RCC 7860 (cell line): ENCODE results near the gene WTIP.
"Not testable (repeated sequence)": the region's sequence is repeated elsewhere in the genome, so short reads cannot be mapped to it uniquely, and the experiment has no call there.

ENCODE experiments used
- DNase-seq: peaks from one replicate; pipeline ENCODE4 v3.0.0-alpha.2; 2015; ENCODE audit warnings: low spot score
- FAIRE-seq: peaks from 2 replicates; lab custom pipeline; 2012; peaks lifted over from hg19 to GRCh38; lab: Jason Lieb, UNC

Gene WTIP

DNA sequence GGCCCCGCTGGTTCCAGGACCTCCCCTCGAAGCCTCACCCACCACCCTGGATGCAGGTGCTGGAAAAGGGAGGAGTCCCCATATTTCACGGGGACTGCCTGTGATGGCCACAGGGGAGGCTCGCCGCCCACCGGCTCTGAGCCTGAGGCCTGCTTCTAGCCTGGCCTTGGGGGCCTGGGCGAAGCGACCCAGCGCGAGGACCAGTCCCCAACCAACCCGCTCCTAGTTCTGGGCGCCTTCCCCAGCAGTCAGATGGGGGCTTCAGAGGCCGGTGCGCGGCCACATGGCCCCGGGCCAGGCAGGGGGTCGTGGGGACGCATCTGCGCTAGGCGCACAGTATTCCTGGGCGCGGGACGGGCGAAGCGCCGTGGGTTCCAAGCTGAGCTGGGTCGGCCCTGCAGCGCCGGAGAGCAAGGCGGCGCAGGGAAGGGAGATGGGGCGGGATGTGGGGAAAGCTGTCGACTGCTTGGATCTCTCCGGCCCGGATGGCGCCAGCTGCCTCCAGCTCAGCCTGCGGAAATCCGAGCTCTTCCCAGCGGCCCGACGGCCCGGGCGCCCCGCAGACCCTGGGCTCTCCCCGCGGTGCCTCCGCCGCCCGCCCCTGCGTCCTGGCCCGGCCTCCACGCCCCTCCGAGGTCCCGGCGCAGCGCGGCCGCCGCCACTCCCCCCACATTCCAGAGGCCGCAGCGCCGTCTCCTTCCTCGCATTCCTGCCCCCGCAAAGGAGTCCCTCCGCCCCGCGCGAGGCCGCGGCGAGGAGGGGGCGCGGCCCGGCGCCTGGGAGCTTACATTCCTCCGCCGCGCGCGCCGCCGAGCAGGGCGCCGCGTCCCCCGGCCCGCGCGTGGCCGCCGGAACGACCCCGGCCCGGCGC lies at the start of gene WTIP:
TSS of gene WTIP (plus strand) at position 788 of the 871 bp plus-strand sequence. CDS start 217 bp downstream, outside the sequence.
- FAIRE-seq (no peak), DNase-seq (no peak)

DNA sequence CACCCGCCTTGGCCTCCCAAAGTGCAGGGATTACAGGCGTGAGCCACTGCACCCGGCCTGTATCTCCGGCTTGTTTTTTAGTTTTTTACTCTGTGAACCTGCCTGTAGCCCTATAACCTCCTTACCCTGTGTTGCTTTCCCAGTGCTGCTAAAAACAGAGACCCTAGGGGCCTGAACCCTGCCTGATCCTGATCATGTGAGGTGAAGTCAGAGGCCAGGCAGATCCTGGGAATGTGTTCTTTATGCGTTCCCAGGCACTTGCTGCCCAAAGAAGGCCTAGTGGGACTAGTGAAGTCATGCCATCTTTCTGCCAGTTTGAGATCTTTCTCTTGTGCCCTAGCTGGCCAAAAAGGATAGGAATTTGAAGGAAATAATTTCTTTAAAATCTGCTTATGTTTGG lies 48.8 kb upstream of the WTIP start:
- DNase-seq (no peak), FAIRE-seq (no peak)

DNA sequence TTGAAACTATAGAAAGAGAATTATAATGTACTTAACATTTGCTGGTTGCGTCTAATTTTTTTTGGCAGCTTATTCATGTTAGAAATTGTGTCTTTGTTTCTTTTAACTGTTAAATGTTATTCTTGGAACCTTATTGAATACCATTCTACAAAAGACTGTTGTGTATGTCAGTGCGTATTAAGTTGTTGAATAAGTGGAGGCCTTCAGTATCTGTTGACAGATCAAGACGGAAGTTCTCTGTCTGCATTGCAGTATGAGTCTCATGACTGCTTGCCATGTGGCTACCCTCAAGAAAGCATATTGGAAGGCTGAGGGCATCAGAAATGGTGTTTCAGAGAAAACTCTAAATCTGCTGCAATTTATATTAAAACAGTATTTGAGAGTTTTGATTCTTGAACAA lies 44.8 kb upstream of the WTIP start:
- FAIRE-seq (no peak), DNase-seq (no peak)

DNA sequence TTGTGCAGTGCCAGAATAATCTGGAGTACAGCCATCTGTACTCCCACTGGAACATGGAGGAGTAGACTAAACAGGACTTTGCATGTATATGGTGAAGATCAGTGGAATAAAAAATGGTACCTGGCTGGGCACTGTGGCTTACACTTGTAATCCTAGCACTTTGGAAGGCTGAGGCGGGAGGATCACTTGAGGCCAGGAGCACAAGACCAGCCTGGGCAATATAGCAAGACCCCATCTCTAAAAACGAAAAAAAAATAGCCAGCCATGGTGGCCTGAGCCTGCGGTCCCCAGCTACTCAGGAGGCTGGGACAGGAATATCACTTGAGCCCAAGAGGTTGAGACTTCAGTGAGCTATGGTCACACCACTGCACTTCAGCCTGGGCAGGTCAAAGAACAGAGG lies 33.4 kb upstream of the WTIP start:
- no peak for DNase-seq
- FAIRE-seq: no peak

DNA sequence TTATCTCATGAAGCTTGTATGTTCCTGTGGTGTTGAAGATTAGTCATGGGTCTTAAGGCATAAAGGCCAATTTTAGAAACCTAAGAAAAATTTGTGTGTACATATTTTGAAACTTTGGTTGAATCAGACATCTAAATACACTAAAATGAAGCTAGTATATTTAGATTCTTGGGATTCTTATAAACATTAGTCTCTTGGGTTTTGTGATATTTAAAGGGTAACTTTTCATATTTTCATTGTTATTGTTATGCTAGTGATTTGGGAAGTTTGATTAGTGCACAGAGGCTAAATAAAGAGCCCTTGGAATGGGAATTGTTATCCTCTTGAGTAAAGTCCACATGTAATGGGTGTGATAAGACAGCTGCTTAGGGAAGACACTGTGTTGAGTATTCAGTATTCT lies 28.8 kb upstream of the WTIP start:
- DNase-seq (no peak), FAIRE-seq (no peak)

DNA sequence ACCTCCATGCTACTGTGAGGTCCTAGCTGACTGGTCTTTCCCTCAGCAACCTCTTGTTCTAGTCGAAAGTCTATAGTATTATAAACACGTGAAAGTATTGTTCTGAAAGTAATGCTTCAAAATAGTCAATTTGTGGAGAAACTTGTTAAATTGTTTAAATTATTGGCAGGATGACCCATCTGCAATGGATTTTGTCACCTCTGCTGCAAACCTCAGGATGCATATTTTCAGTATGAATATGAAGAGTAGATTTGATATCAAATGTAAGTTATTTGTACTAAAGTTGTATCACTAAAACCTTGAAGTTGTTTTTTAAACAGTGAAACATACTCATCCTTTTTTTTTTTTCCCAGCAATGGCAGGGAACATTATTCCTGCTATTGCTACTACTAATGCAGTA lies 27.5 kb upstream of the WTIP start:
- DNase-seq: no peak
- no peak for FAIRE-seq

DNA sequence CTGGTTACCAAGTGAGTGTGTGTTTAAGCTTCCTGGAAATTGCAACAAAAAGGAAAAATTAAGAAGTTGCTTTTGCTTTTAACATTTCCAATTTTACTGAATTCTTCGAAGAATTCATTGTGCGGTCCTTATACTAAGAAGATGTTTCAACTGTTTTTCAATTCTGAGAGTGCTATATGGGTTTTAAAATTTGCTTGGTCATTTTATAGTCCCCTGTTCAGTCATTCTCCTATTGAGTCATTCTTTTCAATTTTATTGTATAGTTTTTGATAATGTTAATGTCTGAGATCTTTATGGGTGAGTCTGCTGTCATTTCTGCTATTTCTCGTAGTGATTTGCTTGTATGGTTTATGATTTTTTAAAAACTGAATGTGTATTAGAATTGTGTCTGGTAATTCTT lies 26.9 kb upstream of the WTIP start:
- DNase-seq (no peak), FAIRE-seq (no peak)

DNA sequence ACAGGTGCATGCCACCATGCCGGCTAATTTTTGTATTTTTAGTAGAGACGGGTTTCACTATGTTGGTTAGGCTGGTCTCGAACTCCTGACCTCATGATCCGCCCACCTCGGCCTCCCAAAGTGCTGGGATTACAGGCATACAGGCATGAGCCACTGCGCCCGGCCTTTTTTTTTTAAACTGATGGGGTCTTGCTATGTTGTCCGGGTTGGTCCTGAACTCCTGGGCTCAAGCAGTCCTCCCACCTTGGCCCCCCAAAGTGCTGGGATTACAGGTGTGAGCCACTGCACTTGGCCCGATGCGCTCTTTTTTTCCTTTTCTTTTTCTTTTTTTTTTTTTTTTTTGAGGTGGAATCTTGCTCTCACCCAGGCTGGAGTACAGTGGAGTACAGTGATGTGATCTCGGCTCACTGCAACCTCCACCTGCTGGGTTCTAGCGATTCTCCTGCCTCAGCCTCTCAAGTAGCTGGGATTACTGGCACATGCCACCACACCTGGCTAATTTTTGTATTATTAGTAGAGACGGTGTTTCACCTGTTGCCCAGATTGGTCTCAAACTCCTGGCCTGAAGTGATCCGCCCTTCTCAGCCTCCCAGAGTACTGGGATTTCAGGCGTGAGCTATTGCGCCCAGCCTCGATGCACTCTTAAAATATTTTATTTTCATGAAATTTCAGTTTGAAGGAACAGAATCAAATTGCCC lies 25.6 kb upstream of the WTIP start:
- not testable (repeated sequence) for DNase-seq, FAIRE-seq

DNA sequence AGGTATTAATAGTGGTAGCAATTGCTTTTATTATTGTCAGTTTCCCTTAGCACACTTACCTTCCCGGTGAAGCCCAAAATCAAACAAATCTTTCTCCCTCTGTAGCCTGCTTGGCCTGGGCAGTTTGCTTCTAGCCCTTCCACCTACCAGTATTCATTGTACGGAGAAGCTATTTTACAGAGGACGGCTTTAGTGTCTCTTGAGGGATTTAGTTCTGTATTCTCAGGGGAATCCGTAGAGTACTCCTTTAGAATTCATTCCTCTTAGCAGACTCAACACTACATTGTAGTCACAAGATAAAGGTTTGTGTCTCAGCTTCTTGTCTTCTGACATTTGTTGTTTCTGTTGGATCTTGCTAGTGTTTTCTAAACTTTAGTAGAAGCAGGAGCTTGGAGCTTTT lies 24.1 kb upstream of the WTIP start:
- no peak for DNase-seq
- FAIRE-seq: no peak

DNA sequence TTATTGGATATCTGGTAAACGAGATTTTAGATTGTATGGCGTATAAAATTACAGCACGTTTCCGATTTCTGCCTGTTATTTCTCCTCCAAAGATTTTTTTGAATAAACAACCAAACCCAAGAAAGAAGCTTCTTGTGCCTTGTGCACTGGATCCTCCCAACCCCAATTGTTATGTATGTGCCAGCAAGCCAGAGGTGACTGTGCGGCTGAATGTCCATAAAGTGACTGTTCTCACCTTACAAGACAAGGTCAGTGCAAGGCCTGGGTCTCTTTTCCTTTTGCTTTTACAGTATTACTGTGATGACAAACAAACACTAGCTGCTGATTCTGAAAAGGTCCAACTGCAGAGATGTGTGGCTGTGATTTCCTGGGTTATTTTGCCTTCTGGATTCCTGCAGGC lies 22.9 kb upstream of the WTIP start:
- FAIRE-seq: no peak
- DNase-seq: no peak

DNA sequence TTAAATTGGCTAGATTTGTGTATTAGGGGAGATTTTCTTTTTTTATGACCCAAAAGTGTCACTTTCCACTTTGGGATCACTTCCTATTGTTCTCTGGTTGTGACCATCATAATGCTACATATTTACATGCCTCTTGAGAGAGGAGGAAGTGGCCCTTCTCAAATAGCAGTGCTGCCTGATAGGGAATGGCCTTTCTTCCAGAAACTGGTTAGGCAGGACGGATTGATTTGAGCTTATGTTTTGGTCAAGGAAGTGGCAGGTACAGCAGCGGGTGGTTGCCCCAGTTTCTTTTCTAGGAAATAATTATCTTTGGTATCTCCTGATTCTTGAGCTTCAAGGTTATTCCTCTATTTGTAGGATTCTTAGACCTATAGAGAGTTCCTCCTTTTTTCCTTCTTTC lies 21.9 kb upstream of the WTIP start:
- FAIRE-seq (no peak), DNase-seq (no peak)

DNA sequence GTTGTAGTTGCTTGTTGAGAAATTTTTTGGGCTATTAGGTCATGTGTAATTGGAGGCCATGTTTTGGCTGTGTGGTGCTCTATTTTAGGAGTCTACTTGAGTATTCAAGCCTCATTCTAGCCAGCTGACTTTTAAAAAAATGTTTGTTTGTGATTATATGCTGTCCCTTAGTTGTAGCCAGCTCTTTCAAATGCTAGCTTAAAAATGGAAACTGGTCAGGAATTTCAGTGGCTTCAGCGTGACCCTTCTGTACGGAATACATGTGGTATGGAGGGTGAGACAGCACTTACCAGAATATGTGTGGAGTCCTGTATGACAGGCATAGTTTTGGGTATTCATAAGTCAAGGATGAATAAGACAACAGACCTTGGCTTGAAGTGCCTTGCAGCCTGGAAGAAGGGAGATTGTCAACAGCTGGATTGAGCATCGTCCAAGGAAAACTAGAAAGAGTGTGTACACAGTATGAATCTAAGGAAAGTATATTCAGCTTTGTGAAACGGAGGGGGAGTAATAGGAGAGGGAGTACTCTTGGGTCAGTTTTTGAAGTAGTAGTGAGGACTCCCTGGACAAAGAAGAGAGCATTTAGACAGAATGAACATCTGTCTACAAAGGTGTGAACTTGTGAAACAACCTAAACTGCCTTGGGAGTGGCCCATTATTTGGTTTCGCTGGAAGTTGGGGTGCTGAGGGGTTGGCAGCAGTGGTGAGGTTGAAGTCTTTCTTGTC lies 20.0 kb upstream of the WTIP start:
- no peak for DNase-seq
- FAIRE-seq: no peak

DNA sequence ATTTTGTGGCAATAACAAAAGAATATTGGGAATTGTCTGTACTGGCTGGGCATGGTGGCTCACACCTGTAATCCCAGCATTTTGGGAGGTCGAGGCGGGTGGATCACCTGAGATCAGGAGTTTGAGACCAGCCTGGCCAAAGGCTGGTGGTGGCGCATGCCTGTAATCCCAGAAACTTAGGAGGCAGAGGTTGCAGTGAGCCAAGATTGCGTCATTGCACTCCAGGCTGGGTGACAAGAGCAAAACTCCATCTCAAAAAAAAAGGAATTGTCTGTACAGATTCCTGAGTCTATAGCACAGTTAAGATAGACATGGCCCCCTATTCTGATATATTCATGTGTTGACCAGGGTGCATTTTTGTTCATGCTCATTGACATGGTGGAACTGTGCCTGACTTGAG lies 16.8 kb upstream of the WTIP start:
- DNase-seq, FAIRE-seq: not testable (repeated sequence)

DNA sequence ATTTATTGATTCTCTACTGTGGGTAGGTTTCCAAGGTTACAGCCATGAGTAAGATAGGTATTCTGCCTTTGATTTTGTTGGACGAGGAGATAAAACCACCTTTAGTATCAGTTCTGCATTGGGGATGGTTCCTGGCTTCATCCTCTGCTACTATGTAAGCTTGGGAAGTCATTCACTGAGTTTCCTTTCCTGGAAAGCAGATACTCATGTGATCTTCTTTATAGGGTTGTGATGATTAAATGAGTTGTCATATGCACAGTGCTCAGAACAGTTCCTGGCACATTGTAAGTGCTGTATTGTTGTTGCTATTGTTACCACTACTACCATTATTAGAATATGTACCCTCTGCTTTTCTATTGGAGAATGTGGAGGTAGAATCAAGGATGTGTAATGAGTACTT lies 13.1 kb upstream of the WTIP start:
- FAIRE-seq: no peak
- no peak for DNase-seq

DNA sequence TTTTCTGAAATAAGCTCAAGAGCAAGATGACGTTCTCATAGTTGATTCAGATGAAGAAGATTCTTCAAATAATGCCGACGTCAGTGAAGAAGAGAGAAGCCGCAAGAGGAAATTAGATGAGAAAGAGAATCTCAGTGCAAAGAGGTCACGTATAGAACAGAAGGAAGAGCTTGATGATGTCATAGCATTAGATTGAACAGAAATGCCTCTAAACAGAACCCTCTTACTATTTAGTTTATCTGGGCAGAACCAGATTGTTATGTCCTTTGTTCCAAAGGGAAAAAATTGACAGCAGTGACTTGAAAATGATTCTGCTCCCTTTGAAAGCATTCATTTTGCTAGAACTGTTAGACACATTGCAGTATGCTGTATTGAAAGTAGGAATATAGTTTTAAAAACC lies 12.5 kb upstream of the WTIP start:
- not testable (repeated sequence) for DNase-seq, FAIRE-seq

DNA sequence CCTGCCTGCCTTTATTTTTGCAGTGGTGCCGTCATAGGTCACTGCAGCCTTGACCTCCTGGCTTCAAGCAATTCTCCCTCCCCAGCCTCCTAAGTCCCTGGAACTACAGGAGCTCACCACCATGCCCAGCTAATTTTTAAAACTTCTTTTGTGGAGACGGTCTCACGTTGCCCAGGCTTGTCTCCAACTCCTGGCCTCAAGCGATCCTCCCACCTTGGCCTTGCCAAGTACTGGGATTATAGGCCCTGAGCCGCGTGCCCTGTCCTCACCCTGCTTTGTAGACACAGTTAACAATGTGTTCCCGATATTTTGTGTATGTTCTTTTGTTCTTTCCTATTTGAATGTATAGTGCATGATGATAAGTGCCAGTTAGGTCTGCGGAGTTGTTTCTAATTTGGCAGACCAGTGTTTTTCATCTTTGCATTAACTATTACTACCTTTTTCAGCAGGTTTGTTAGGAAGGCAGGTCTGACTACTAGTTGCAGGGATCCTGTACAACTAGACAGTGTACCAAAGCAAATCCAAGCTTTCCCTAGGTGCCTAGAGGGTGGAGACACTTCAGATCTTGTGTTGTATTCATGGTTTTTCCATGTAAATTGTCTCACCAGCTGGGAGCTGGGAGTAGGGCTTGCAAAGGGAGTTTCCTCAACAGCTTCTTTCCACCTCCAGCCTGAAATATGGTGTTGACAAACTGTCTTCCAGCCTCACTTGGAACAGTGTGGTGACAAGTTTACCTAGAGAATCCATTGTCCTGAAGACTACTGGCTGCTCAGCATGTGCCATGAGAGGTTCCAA lies 9.5 kb upstream of the WTIP start:
- no peak for DNase-seq
- no peak for FAIRE-seq

DNA sequence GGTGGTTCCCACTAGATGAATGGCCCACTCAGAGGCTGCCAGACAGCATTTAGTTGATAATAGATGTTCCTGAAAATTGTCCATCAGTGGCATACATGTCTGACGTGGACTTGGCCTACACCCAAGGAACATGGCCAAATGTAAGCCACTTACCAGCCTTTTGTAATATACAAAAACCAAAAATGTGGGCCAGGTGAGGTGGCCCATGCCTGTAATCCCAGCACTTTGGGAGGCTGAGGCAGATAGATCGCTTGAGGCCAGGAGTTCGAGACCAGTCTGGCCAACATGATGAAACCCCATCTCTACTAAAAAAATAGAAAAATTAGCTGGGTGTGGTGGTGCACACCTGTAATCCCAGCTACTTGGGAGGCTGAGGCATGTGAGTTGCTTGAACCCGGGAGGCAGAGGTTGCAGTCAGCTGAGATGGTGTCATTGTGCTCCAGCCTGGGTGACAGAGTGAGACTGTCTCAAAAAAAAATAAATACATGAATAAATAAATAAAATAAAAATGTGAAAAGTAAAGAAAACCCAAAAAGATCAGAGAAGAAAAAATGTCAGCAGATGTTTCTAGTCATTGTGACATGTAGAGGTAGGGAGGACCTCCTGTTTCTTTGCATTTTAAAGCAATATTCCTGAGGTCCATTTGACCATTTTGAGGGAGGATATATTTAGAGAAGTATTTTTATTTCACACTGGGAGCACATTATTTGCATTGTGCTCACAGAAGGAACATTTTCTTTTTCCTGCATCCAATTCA lies 7.1 kb upstream of the WTIP start:
- FAIRE-seq (no peak), DNase-seq (no peak)

DNA sequence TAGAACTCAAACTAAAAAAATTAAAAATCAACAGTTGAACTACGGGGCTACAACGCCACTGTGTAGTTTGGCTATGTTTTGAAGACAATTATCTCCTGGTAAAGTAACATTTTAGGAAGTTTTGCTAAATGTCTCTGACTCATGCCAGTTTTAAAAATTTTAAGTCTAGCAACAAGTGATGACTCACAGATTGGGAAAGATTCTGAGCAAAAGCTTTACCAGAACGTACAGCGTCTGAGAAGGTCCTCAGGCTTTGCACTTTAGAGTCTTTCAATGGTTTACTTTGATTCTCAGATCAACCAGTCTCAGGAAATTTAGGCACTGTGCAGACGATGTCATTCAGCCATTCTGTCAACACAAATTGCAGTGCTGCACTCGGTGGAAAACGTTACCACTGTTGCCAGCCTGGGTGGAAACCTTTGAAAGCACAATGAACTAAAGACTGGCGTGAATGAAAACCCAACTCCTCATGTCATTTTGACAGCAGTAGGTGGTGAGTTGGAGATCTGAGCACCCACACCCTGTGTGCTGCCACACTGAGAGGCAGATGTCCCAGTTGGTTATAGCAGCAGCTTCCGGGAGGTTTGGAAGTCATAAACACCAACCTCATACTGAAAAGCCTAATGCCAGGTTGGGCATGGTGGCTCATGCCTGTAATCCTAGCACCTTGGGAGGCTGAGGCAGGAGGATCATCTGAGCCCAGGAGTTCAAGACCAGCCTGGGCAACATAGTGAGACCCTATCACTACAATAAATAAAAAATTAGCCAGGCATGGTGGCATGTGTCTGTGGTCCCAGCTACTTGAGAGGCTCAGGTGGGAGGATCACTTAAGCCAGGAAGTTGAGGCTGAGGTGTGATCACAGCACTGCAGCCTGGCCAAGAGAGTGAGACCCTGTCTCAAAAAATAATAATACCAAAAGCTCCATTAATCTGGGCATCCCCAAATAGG lies 6.3 kb upstream of the WTIP start:
- no peak for FAIRE-seq

DNA sequence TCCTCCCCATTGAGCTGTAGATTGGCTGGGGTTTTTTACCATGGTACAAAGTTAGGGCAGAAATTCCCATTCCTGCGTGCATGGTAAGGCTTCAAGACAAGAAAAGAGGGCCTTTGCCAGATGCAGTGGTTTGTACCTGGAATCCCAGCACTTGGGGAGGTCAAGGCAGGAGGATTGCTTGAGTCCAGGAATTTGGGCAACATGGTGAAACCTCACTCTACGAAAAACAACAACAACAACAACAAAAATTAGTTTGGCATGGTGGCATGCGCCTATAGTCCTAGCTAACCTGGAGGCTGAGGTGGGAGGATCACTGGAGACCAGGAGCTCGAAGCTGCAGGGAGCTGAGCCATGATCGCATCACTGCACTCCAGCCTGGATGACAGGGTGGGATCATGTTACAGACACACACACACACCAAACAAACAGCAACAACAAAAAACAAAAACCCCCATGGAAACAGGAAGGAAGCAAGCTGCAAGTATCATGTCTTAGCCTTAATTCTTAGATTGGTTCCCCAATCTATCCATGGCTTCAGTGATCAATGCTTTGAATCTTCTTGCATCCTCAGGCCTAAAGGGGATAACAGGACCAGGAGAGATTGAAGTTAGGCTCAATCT lies 5.5 kb upstream of the WTIP start:
- FAIRE-seq: no peak

More for the DNA sequence above, 6.3 kb upstream of the WTIP start:
- DNase-seq: no peak

More for the DNA sequence above, 5.5 kb upstream of the WTIP start:
- no peak for DNase-seq
